Esophagus muscularis mucosa (tissue), 3 donors: ENCODE results near the gene BRPF1.

Experiments used
- CTCF ChIP-seq, 3 experiments: fragments of 200-600 bp in 2 of 3; fragments of 450-650 bp in 1 of 3; sonication (generic) in 2 of 3; IDR thresholded peaks; one replicate each; pipeline ENCODE4 v1.5.1; 2017 to 2019; ENCODE audit warnings: antibody characterized with exemption in 3 of 3, mild to moderate bottlenecking in 2 of 3, moderate library complexity in 1 of 3
- POLR2A ChIP-seq: fragments of 450-650 bp; IDR thresholded peaks from one replicate; pipeline ENCODE4 v1.6.1; 2017; ENCODE audit warnings: antibody characterized with exemption, moderate library complexity, mild to moderate bottlenecking, low read depth

DNA sequence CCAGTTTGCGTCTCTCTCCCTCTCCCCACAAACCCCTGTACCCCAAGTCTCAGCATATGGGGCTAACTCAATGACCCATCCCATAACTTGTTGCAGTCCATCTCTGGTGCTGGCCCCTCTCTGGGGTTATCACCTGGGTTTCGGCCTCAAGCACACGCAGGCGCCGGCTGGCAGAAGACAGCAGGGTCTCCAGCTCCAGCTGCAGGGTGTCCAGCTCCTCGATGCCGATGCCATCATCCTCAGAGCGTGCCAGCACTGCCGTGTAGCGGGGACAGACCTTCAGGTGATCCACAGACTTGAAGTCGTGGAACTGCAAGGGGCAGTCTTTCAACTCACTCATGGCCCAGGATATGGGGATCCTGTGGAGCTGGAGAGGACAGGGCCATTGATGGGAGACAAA, 59.6 kb downstream of the BRPF1 start:
- no peak for TF ChIP-seq CTCF (IDR thresholded peaks at IDR 0.05)
- no peak for TF ChIP-seq POLR2A
